Measurements from ENCODE around the gene NCAM1. TPM values are rescaled to one million over a fixed set of nuclear protein-coding genes. Genes with fewer than 3 reads are reported as not detected.

The NCAM1 gene
- total and polyA plus RNA-seq, 9 of the 15 experiments (the other 6 are each of a cell fraction or from before 2014, with no cell fraction given): 0.09 to 0.23 TPM; not detected in 7

DNA sequence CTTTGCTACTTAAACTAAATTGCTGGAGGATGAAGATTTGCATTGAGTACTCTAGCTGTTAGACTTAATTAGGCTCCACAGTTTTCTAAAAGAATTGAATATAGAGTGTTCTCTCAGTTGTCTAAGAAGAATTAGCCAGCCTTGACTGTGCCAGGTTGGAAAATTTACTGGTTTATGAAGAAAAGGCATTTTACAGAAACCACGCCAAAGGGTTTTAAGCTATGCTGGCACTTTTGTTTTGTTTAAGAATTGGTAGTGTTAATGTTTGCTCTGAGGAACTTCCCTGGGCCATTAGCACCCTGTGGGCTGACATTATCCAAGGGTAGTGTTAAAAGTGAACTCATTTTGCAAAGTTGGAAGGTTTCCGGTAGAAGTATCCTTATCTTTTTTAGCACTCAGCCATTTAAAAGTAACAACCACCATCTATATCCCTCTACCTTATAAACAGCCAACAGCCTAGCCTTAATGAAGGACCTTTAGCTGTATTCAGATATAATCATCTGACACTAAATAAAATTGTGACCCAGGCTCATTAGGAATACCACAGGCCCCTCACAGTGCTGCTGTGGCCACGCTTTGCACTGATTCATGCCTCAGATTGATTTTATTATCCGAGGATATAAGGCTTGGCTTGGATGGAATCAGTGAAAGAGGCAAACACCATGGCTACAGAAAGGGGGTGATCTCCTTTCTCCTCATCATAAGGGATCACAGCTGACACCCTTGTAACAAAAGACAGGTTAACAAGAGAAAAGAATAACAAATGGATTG is 158.9 kb downstream of the NCAM1 start (continued):
- TF ChIP-seq, protein P1, sequence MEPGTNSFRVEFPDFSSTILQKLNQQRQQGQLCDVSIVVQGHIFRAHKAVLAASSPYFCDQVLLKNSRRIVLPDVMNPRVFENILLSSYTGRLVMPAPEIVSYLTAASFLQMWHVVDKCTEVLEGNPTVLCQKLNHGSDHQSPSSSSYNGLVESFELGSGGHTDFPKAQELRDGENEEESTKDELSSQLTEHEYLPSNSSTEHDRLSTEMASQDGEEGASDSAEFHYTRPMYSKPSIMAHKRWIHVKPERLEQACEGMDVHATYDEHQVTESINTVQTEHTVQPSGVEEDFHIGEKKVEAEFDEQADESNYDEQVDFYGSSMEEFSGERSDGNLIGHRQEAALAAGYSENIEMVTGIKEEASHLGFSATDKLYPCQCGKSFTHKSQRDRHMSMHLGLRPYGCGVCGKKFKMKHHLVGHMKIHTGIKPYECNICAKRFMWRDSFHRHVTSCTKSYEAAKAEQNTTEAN (CRISPR knock-in tag; IDR thresholded peaks at IDR 0.05): no peak
- TF ChIP-seq NR3C1 (CRISPR knock-in tag; IDR thresholded peaks at IDR 0.05) (no peak), POLR2AphosphoS5 (IDR thresholded peaks at IDR 0.05; ENCODE audit: control insufficient read depth, insufficient read depth, low read depth, low read length) (no peak)

DNA sequence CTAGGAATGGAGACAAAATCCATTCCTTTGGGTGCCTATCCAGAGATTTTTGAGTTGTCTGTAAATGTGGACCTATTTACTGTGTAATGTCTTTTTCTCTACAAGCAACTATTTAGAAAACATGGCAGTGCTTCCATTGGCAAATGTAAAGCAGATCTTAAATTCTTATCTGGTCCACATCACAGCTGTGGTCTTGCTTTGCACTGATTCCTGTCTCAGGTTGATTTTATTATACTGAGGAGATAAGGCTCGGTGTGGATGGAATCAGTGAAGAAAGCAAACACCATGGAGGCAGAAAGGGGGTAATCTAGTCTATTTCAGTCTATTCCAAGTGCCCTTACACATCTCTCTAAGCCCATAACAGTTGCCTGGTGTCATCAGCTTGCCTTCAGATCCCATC is 160.5 kb downstream of the NCAM1 start:
- Histone ChIP-seq H2AFZ (ENCODE audit: low read depth, low read length) (no peak overlapping the region), H3K9me3 (replicated peaks; ENCODE audit: control insufficient read depth, insufficient read depth, low read depth, low read length) (no peaks in the 10 kb centered on the region), H3K27ac (ENCODE audit: extremely low read depth, low read depth, low read length) (no peak overlapping the region), H3K4me3 (no peak overlapping the region), H3K79me2 (ENCODE audit: control insufficient read depth, insufficient read depth, low read length) (no peaks in the 10 kb centered on the region), H3K36me3 (ENCODE audit: control insufficient read depth, insufficient read depth, low read length) (no peaks in the 10 kb centered on the region), H4K20me1 (replicated peaks; ENCODE audit: control insufficient read depth, insufficient read depth, low read length) (no peaks in the 10 kb centered on the region), H3K4me1 (replicated peaks in 1 of 2; ENCODE audit: control insufficient read depth in 2 of 2, insufficient read depth in 2 of 2, low read length in 2 of 2) (no peaks in the 10 kb centered on the region), H3K9me1 (ENCODE audit: control insufficient read depth, insufficient read depth, low read length) (no peaks in the 10 kb centered on the region), H3K4me2 (ENCODE audit: insufficient read depth, low read length) (no peak overlapping the region), H3K27me3 (ENCODE audit: control insufficient read depth in 2 of 2, insufficient read depth in 2 of 2, low read length in 2 of 2) (peaks cover 0 to 7% of the 10 kb centered on the region in 2 experiments; a peak in 3 of 5 replicates), H3K9ac (ENCODE audit: insufficient read depth in 1 of 2, low read depth in 2 of 2, low read length in 2 of 2) (no peak overlapping the region)
- CTCF ChIA-PET (ENCODE audit: low intra/inter-chr PET ratio): no interaction called here
- 0% methylated on average over 1 of the region's 1 CpG for WGBS (ENCODE audit: insufficient coverage, low coverage, missing lambda C conversion rate)
- FAIRE-seq: no peak
- TF ChIP-seq SMARCA5 (IDR thresholded peaks at IDR 0.05) (no peak), ZNF408 (CRISPR knock-in tag; IDR thresholded peaks at IDR 0.05; ENCODE audit: low read depth) (no peak), RBM22 (IDR thresholded peaks at IDR 0.05; ENCODE audit: low read depth, low read length, poor library complexity, severe bottlenecking) (no peak), MEF2A (IDR thresholded peaks at IDR 0.05; ENCODE audit: control insufficient read depth, low read depth, low read length) (no peak), NFRKB (IDR thresholded peaks at IDR 0.05; ENCODE audit: low read depth) (no peak), KDM2B (CRISPR knock-in tag; IDR thresholded peaks at IDR 0.05) (no peak), STAT5A (IDR thresholded peaks at IDR 0.05; ENCODE audit: borderline replicate concordance, low read length) (no peak)
- POLR2A ChIA-PET: no interaction called here
- ATAC-seq: no peak
- no TSS peak for BruUV-seq (replicated peaks)
- in situ Hi-C loops (cut with MboI): no loop called here
- intact Hi-C loops (cut with micrococcal nuclease): no loop called here
- DNase-seq (ENCODE audit: extremely low read depth in 1 of 4, low spot score in 3 of 4): no peak

Measured in K562 (cell line).